ENCODE measurements around the gene PPP2R3A. TPM values are rescaled to one million over a fixed set of nuclear protein-coding genes. Genes with fewer than 3 reads are reported as not detected.
"Not testable (repeated sequence)": the region's sequence is repeated elsewhere in the genome, so short reads cannot be mapped to it uniquely, and the experiment has no call there.

Gene PPP2R3A
- total RNA-seq, 4 donors from 2014 or later = 16.8 to 30.3 (median 25.6) TPM

DNA sequence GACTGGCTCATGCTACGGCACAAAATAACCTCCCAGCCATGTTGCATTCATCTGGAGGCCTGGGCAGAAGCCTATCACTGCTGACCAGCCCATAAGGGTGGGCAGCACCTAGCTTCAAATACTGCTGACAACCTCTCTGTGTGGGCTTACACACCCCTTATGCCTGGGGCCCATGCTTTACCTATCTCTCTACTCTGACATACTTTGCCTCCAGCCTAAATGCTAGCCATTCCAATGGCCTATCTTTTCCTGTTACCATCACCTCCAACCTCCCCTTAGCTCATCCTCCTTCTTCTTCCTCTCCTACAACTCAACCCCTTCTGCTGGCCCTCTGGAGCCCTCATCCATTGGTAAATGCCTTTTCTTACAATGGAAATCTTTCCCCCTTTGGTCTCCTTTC, 41.0 kb upstream of the PPP2R3A start:
- TF ChIP-seq CTCF (IDR thresholded peaks at IDR 0.05 in 4 of 5, conservative IDR thresholded peaks at IDR 0.05 in 1 of 5) = no peak
- no peak for TF ChIP-seq POLR2A (IDR thresholded peaks at IDR 0.05)
- H3K4me3 ChIP-seq = no peak overlapping the region
- no peaks in the 10 kb centered on the region for H3K36me3 ChIP-seq
- DNase-seq (no peak), ATAC-seq (no peak)
- peaks cover 6 to 17% of the 10 kb centered on the region in 2 donors for H3K4me1 ChIP-seq
- intact Hi-C loops (cut with DNase I; ENCODE audit: low total_unique reads) = no loop called here
- H3K9me3 ChIP-seq = no peaks in the 10 kb centered on the region
- H3K27ac ChIP-seq = no peak overlapping the region
- no peaks in the 10 kb centered on the region for H3K27me3 ChIP-seq
- in situ Hi-C loops (cut with MboI; ENCODE audit: low sequenced_read_pairs in 4 of 4) = loop anchor here in 3 of 4 donors (5.0 kb wide), 2 partner anchors 113 to 118 kb away; no protein-coding TSS in a partner anchor

- peaks cover 16 to 27% of the 10 kb centered on the region in 2 donors for H3K4me1 ChIP-seq
- no peak for TF ChIP-seq CTCF (IDR thresholded peaks at IDR 0.05 in 4 of 5, conservative IDR thresholded peaks at IDR 0.05 in 1 of 5)
- no peak for TF ChIP-seq POLR2A (IDR thresholded peaks at IDR 0.05)
- in situ Hi-C loops (cut with MboI; ENCODE audit: low sequenced_read_pairs in 4 of 4) = no loop called here
- no peak overlapping the region for H3K4me3 ChIP-seq
- H3K9me3 ChIP-seq = no peaks in the 10 kb centered on the region
- DNase-seq = no peak
- intact Hi-C loops (cut with DNase I; ENCODE audit: low total_unique reads) = no loop called here
- no peaks in the 10 kb centered on the region for H3K36me3 ChIP-seq
- no peaks in the 10 kb centered on the region for H3K27me3 ChIP-seq
- no peak overlapping the region for H3K27ac ChIP-seq
- no peak for ATAC-seq
Observed at GRCh38 chr3:135926664-135927063, 38.9 kb upstream of the PPP2R3A start.

GRCh38 chr3:135927155-135927554, 38.4 kb upstream of the PPP2R3A start:
- in situ Hi-C loops (cut with MboI; ENCODE audit: low sequenced_read_pairs in 4 of 4) = no loop called here
- H3K4me1 ChIP-seq = peaks cover 16 to 27% of the 10 kb centered on the region in 2 donors
- no peaks in the 10 kb centered on the region for H3K36me3 ChIP-seq
- TF ChIP-seq CTCF (IDR thresholded peaks at IDR 0.05 in 4 of 5, conservative IDR thresholded peaks at IDR 0.05 in 1 of 5) = no peak
- no peak for TF ChIP-seq POLR2A (IDR thresholded peaks at IDR 0.05)
- H3K9me3 ChIP-seq = no peaks in the 10 kb centered on the region
- DNase-seq (no peak), ATAC-seq (peak; percentile 55 to 77)
- intact Hi-C loops (cut with DNase I; ENCODE audit: low total_unique reads) = no loop called here
- H3K4me3 ChIP-seq = no peak overlapping the region
- H3K27me3 ChIP-seq = no peaks in the 10 kb centered on the region
- H3K27ac ChIP-seq = peak overlapping the region in 2 of 4 donors; percentile 41 to 58

DNA sequence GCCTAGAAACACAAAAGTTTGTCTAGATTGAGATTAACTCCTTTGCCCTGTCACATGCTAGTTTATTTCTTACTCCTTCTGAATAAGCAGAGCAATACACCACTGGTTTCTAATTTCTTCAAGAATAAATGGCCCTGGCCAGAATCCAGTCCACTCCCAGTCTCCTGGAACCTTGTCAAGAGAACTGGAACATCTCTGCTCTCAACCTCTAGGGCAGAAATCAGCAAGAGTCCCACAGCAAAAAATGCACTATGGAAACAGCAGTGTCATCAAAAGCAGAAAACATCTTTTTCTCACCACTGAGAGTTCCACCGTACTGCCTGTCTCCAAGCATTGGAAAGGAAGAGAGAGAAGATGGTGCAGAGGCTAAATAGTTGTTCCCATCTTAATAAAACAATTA, 35.9 kb upstream of the PPP2R3A start:
- no peak for TF ChIP-seq POLR2A (IDR thresholded peaks at IDR 0.05)
- TF ChIP-seq CTCF (IDR thresholded peaks at IDR 0.05 in 4 of 5, conservative IDR thresholded peaks at IDR 0.05 in 1 of 5) = peak in 2 of 5 experiments; percentile 17 to 30
- Histone ChIP-seq H3K27me3 (no peaks in the 10 kb centered on the region), H3K4me3 (no peak overlapping the region), H3K27ac (peak overlapping the region; percentile 26 to 62 (median 46)), H3K4me1 (peaks cover 16 to 27% of the 10 kb centered on the region in 2 donors), H3K9me3 (no peaks in the 10 kb centered on the region), H3K36me3 (no peaks in the 10 kb centered on the region)
- DNase-seq (peak; percentile 60 to 79), ATAC-seq (peak; percentile 95)
- intact Hi-C loops (cut with DNase I; ENCODE audit: low total_unique reads) (no loop called here), in situ Hi-C loops (cut with MboI; ENCODE audit: low sequenced_read_pairs in 4 of 4) (no loop called here)

GRCh38 chr3:135930255-135930654, 35.3 kb upstream of the PPP2R3A start:
- Histone ChIP-seq H3K9me3 (no peaks in the 10 kb centered on the region), H3K4me1 (peaks cover 16 to 27% of the 10 kb centered on the region in 2 donors), H3K4me3 (no peak overlapping the region), H3K27ac (peak overlapping the region; percentile 26 to 62 (median 46)), H3K27me3 (no peaks in the 10 kb centered on the region), H3K36me3 (no peaks in the 10 kb centered on the region)
- TF ChIP-seq POLR2A (IDR thresholded peaks at IDR 0.05) (no peak), CTCF (IDR thresholded peaks at IDR 0.05 in 4 of 5, conservative IDR thresholded peaks at IDR 0.05 in 1 of 5) (no peak)
- ATAC-seq = no peak
- no peak for DNase-seq
- in situ Hi-C loops (cut with MboI; ENCODE audit: low sequenced_read_pairs in 4 of 4) = no loop called here
- intact Hi-C loops (cut with DNase I; ENCODE audit: low total_unique reads) = no loop called here

DNA sequence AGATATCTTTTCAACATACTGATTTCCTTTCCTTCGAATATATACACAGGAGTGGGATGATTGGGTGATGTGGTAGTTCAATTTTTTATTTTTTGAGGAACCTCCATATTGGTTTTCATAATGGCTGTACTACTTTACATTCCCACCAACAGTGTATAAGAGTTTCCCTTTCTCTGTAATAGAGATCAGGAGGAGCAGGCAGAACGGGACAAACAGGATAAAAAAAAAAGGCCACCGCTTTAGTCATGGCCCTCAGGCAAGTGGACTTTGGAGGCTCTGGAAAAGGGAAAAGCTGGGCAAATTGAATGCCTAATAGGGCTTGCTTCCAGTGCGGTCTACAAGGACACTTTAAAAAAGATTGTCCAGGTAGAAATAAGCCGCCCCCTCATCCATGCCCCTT, 30.4 kb upstream of the PPP2R3A start:
- in situ Hi-C loops (cut with MboI; ENCODE audit: low sequenced_read_pairs in 4 of 4); ATAC-seq; DNase-seq; intact Hi-C loops (cut with DNase I; ENCODE audit: low total_unique reads); H3K4me3 ChIP-seq; H3K27ac ChIP-seq; H3K36me3 ChIP-seq; H3K4me1 ChIP-seq; H3K27me3 ChIP-seq; H3K9me3 ChIP-seq: not testable (repeated sequence)

- H3K4me3 ChIP-seq; ATAC-seq; H3K27ac ChIP-seq; intact Hi-C loops (cut with DNase I; ENCODE audit: low total_unique reads); in situ Hi-C loops (cut with MboI; ENCODE audit: low sequenced_read_pairs in 4 of 4); H3K9me3 ChIP-seq; H3K36me3 ChIP-seq; DNase-seq; H3K4me1 ChIP-seq; H3K27me3 ChIP-seq: not testable (repeated sequence)
Observed at GRCh38 chr3:135937766-135938165, 27.8 kb upstream of the PPP2R3A start.

All from gastrocnemius medialis (tissue), 4 donors.